Vagina (tissue), 2 donors: ENCODE measurements around the gene ALDH4A1. TPM values are rescaled to one million over a fixed set of nuclear protein-coding genes. Genes with fewer than 3 reads are reported as not detected.

Source experiments
- DNase-seq, 2 donors: peaks; one replicate each; pipeline ENCODE4 v3.0.0-alpha.2; 2017; ENCODE audit errors: extremely low spot score in 2 of 2
- H3K27ac ChIP-seq: fragments of 200-600 bp; sonication (generic); one replicate; pipeline ENCODE4 v1.5.1; 2019
- H3K27me3 ChIP-seq: fragments of 200-600 bp; sonication (generic); one replicate; pipeline ENCODE4 v1.5.1; 2019
- H3K36me3 ChIP-seq, 2 donors: fragments of 200-600 bp; sonication (generic); one replicate each; pipeline ENCODE4 v1.5.1; 2017 to 2019
- H3K4me1 ChIP-seq: fragments of 200-600 bp; sonication (generic); one replicate; pipeline ENCODE4 v1.5.1; 2019
- H3K4me3 ChIP-seq, 2 donors: fragments of 200-600 bp; sonication (generic); 1 replicate in 1 of 2; 2 replicates in 1 of 2; pipeline ENCODE4 v1.5.1; 2016 to 2019
- H3K9me3 ChIP-seq: fragments of 200-600 bp; sonication (generic); one replicate; pipeline ENCODE4 v1.5.1; 2019
- CTCF ChIP-seq, 3 experiments: fragments of 450-650 bp in 2 of 3; fragments of 200-600 bp in 1 of 3; sonication (generic) in 1 of 3; IDR thresholded peaks; one replicate each; pipeline ENCODE4 v1.5.1; 2017 to 2019; ENCODE audit warnings: antibody characterized with exemption in 3 of 3, mild to moderate bottlenecking in 2 of 3, moderate library complexity in 2 of 3
- POLR2A ChIP-seq, 2 donors: fragments of 450-650 bp; IDR thresholded peaks; one replicate each; pipeline ENCODE4 v1.6.1; 2017; ENCODE audit warnings: antibody characterized with exemption in 2 of 2, mild to moderate bottlenecking in 2 of 2, moderate library complexity in 2 of 2
- POLR2AphosphoS5 ChIP-seq, 2 donors: sonication (generic); formaldehyde crosslinking; IDR thresholded peaks; one replicate each; pipeline ENCODE4 v1.9.0; 2017; ENCODE audit warnings: antibody characterized with exemption in 2 of 2, mild to moderate bottlenecking in 2 of 2, low read depth in 1 of 2; ENCODE audit not compliant: insufficient read depth in 1 of 2
- intact Hi-C: fragments of 100-400 bp; cut with DNase I; formaldehyde crosslinking; loops from one replicate; pipeline ENCODE4 v1.15.1; 2023
- total RNA-seq: library from RNA; depleted of rRNA; stranded (reverse); fragments of >200 nt; gene quantifications from one replicate; pipeline ENCODE4 v1.2.3, GENCODE V29; 2016

Gene ALDH4A1
- total RNA-seq, 1 donor from 2014 or later = 39.5 TPM

GRCh38 chr1:18913065-18913835, 10.9 kb upstream of the ALDH4A1 start:
- intact Hi-C loops = loop anchor here (5.0 kb wide), 1 partner anchor 49 kb away; no protein-coding TSS in a partner anchor
- TF ChIP-seq POLR2AphosphoS5 (IDR thresholded peaks at IDR 0.05; ENCODE audit: insufficient read depth in 1 of 2, low read depth in 1 of 2) (peak in 1 of 2 donors; percentile 50), CTCF (IDR thresholded peaks at IDR 0.05) (peak; percentile 66 to 93 (median 86)), POLR2A (IDR thresholded peaks at IDR 0.05) (no peak)
- Histone ChIP-seq H3K36me3 (peaks cover 0 to 58% of the 10 kb centered on the region in 2 donors), H3K9me3 (no peaks in the 10 kb centered on the region), H3K27me3 (no peaks in the 10 kb centered on the region), H3K4me1 (peaks cover 11% of the 10 kb centered on the region), H3K27ac (peak overlapping the region; percentile 31), H3K4me3 (no peak overlapping the region)
- DNase-seq = no peak

- no peak overlapping the region for H3K27ac ChIP-seq
- H3K36me3 ChIP-seq = peaks cover 0 to 59% of the 10 kb centered on the region in 2 donors
- intact Hi-C loops = loop anchor here (5.0 kb wide), 1 partner anchor 50 kb away; no protein-coding TSS in a partner anchor
- no peak overlapping the region for H3K4me3 ChIP-seq
- TF ChIP-seq CTCF (IDR thresholded peaks at IDR 0.05) (no peak), POLR2A (IDR thresholded peaks at IDR 0.05) (no peak), POLR2AphosphoS5 (IDR thresholded peaks at IDR 0.05; ENCODE audit: insufficient read depth in 1 of 2, low read depth in 1 of 2) (no peak)
- H3K27me3 ChIP-seq = no peaks in the 10 kb centered on the region
- no peak for DNase-seq
- no peaks in the 10 kb centered on the region for H3K9me3 ChIP-seq
- peaks cover 15% of the 10 kb centered on the region for H3K4me1 ChIP-seq
Measured at GRCh38 chr1:18912550-18912949, 10.2 kb upstream of the ALDH4A1 start.

- intact Hi-C loops = loop anchor here (10.0 kb wide), 1 partner anchor 186 kb away; no protein-coding TSS in a partner anchor
- Histone ChIP-seq H3K27me3 (no peaks in the 10 kb centered on the region), H3K27ac (no peak overlapping the region), H3K36me3 (peaks cover 0 to 38% of the 10 kb centered on the region in 2 donors), H3K9me3 (no peaks in the 10 kb centered on the region), H3K4me1 (peaks cover 21% of the 10 kb centered on the region), H3K4me3 (no peak overlapping the region)
- no peak for TF ChIP-seq POLR2A (IDR thresholded peaks at IDR 0.05)
- TF ChIP-seq POLR2AphosphoS5 (IDR thresholded peaks at IDR 0.05; ENCODE audit: insufficient read depth in 1 of 2, low read depth in 1 of 2) = no peak
- TF ChIP-seq CTCF (IDR thresholded peaks at IDR 0.05) = no peak
- DNase-seq = no peak
Measured at GRCh38 chr1:18908911-18909771, 6.8 kb upstream of the ALDH4A1 start.

GRCh38 chr1:18907917-18908845, 5.8 kb upstream of the ALDH4A1 start:
- DNase-seq = no peak
- H3K27me3 ChIP-seq = no peaks in the 10 kb centered on the region
- H3K36me3 ChIP-seq = peaks cover 0 to 38% of the 10 kb centered on the region in 2 donors
- H3K27ac ChIP-seq = peak overlapping the region; percentile 64
- no peak overlapping the region for H3K4me3 ChIP-seq
- peaks cover 21% of the 10 kb centered on the region for H3K4me1 ChIP-seq
- intact Hi-C loops = loop anchor here (10.0 kb wide), 1 partner anchor 187 kb away; no protein-coding TSS in a partner anchor
- TF ChIP-seq POLR2A (IDR thresholded peaks at IDR 0.05) = no peak
- no peak for TF ChIP-seq CTCF (IDR thresholded peaks at IDR 0.05)
- TF ChIP-seq POLR2AphosphoS5 (IDR thresholded peaks at IDR 0.05; ENCODE audit: insufficient read depth in 1 of 2, low read depth in 1 of 2) = no peak
- H3K9me3 ChIP-seq = no peaks in the 10 kb centered on the region
